Astrocyte (in vitro differentiated cells and primary cell): ENCODE measurements around the gene BBS9. TPM values are rescaled to one million over a fixed set of nuclear protein-coding genes. Genes with fewer than 3 reads are reported as not detected.

ENCODE experiments used
- DNase-seq: peaks from one replicate; pipeline ENCODE4 v3.0.0-alpha.2; 2010; ENCODE audit warnings: low read depth
- FAIRE-seq: peaks from 2 replicates; lab custom pipeline; 2011; peaks lifted over from hg19 to GRCh38; lab: Jason Lieb, UNC
- H2AFZ ChIP-seq: 2 replicates; pipeline ENCODE4 v1.6.0; 2012; ENCODE audit warnings: low read depth, low read length, inconsistent platforms
- H3K27ac ChIP-seq: 2 replicates; pipeline ENCODE4 v1.5.1; 2011; ENCODE audit warnings: low read depth, low read length, inconsistent platforms
- H3K27me3 ChIP-seq: 2 replicates; pipeline ENCODE4 v1.6.0; 2011; ENCODE audit warnings: low read length, inconsistent platforms; ENCODE audit not compliant: insufficient read depth
- H3K36me3 ChIP-seq: 2 replicates; pipeline ENCODE4 v1.5.1; 2011; ENCODE audit warnings: low read length, inconsistent platforms; ENCODE audit not compliant: insufficient read depth
- H3K4me1 ChIP-seq: 2 replicates; pipeline ENCODE4 v1.5.1; 2011; ENCODE audit warnings: low read length, inconsistent platforms; ENCODE audit not compliant: insufficient read depth
- H3K4me2 ChIP-seq: 2 replicates; pipeline ENCODE4 v1.6.0; 2012; ENCODE audit warnings: low read length, inconsistent platforms
- H3K4me3 ChIP-seq: 2 replicates; pipeline ENCODE4 v1.5.1; 2011; ENCODE audit warnings: low read depth, mild to moderate bottlenecking, low read length, inconsistent platforms; ENCODE audit not compliant: insufficient read depth
- H3K79me2 ChIP-seq: 2 replicates; pipeline ENCODE4 v1.6.0; 2012; ENCODE audit warnings: mild to moderate bottlenecking, low read length, inconsistent platforms; ENCODE audit not compliant: insufficient read depth
- H3K9ac ChIP-seq: 2 replicates; pipeline ENCODE4 v1.6.0; 2012; ENCODE audit warnings: mild to moderate bottlenecking, low read length, inconsistent platforms
- H3K9me3 ChIP-seq: 2 replicates; pipeline ENCODE4 v1.5.1; 2012; ENCODE audit warnings: low read depth, mild to moderate bottlenecking, low read length, inconsistent platforms; ENCODE audit not compliant: insufficient read depth
- H4K20me1 ChIP-seq: 2 replicates; pipeline ENCODE4 v1.6.0; 2012; ENCODE audit warnings: low read length, inconsistent platforms; ENCODE audit not compliant: insufficient read depth
- H3K27ac Mint-ChIP-seq: one replicate; pipeline ENCODE4 v1.8.0; 2021; ENCODE audit warnings: mild to moderate bottlenecking, mixed read lengths; ENCODE audit not compliant: unreplicated experiment
- H3K27me3 Mint-ChIP-seq: one replicate; pipeline ENCODE4 v1.8.0; 2021; ENCODE audit warnings: low read depth, mixed read lengths; ENCODE audit not compliant: unreplicated experiment
- H3K36me3 Mint-ChIP-seq: one replicate; pipeline ENCODE4 v1.8.0; 2021; ENCODE audit warnings: low read depth, mixed read lengths; ENCODE audit not compliant: unreplicated experiment
- H3K4me1 Mint-ChIP-seq: one replicate; pipeline ENCODE4 v1.8.0; 2021; ENCODE audit warnings: low read depth, mixed read lengths; ENCODE audit not compliant: unreplicated experiment
- H3K4me3 Mint-ChIP-seq: one replicate; pipeline ENCODE4 v1.8.0; 2021; ENCODE audit warnings: mild to moderate bottlenecking, moderate library complexity, mixed read lengths; ENCODE audit not compliant: unreplicated experiment
- H3K9me3 Mint-ChIP-seq: one replicate; pipeline ENCODE4 v1.8.0; 2021; ENCODE audit warnings: mild to moderate bottlenecking, mixed read lengths; ENCODE audit not compliant: unreplicated experiment
- EZH2 ChIP-seq: IDR thresholded peaks from 2 replicates; pipeline ENCODE4 v1.6.1; 2012; ENCODE audit warnings: mild to moderate bottlenecking, low read length, inconsistent platforms; ENCODE audit not compliant: insufficient read depth
- total RNA-seq: library from RNA; stranded (reverse); gene quantifications from 2 replicates; pipeline ENCODE4 v1.2.1, GENCODE V29; 2021
- TF ChIP-seq, protein P1 (sequence below): IDR thresholded peaks from 2 replicates; pipeline ENCODE4 v1.5.1; 2011; ENCODE audit warnings: low read depth, mild to moderate bottlenecking, inconsistent platforms, low read length, moderate library complexity; ENCODE audit not compliant: insufficient read depth

Gene BBS9
- total RNA-seq, 1 donor from 2014 or later: 25.1 TPM

DNA sequence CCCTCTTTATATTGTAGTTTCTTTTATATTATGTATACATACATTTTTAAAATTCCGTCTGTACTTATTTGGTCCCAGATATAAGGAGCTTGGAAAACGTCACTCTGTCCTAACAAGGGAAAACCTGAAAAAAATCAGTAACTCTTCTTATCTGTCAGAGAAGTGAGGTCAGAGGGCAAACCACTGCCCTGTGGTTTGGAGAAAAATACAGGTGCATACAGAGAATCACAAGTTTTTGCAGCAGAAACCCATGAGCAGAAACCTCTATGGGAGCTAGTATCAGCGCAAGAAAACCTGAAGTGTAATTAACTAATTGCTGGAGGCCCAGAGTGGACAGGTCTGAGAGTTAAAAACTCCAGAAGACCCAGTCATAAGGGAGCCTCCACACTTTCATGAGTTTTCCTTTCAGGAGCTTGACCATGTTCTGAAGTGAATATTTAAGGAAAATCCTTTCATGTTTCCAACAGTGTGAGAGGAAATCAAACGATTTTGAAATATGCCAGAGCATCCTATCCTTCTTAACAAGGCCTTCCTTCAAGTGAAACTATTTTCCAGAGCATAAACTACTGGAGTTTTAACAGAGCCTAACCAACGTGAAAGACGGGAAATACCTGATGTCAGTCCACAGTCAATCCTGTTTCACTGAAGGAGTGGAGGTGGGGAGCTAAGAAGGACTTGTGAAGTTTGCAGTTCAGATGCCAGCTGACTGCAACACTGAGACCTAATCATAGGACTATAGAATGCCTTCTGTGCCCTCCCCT is 485.2 kb downstream of the BBS9 start:
- H3K27me3 Mint-ChIP-seq: no peaks in the 10 kb centered on the region
- no peak overlapping the region for H2AFZ ChIP-seq
- no peak for DNase-seq
- no peak overlapping the region for H3K4me2 ChIP-seq
- no peaks in the 10 kb centered on the region for H3K9me3 ChIP-seq
- peaks cover 6% of the 10 kb centered on the region for H3K4me1 Mint-ChIP-seq
- no peaks in the 10 kb centered on the region for H3K27me3 ChIP-seq
- H4K20me1 ChIP-seq: no peaks in the 10 kb centered on the region
- FAIRE-seq: no peak
- H3K4me1 ChIP-seq: no peaks in the 10 kb centered on the region
- no peak overlapping the region for H3K4me3 ChIP-seq
- H3K9ac ChIP-seq: no peak overlapping the region
- H3K9me3 Mint-ChIP-seq: no peaks in the 10 kb centered on the region
- TF ChIP-seq, protein P1, sequence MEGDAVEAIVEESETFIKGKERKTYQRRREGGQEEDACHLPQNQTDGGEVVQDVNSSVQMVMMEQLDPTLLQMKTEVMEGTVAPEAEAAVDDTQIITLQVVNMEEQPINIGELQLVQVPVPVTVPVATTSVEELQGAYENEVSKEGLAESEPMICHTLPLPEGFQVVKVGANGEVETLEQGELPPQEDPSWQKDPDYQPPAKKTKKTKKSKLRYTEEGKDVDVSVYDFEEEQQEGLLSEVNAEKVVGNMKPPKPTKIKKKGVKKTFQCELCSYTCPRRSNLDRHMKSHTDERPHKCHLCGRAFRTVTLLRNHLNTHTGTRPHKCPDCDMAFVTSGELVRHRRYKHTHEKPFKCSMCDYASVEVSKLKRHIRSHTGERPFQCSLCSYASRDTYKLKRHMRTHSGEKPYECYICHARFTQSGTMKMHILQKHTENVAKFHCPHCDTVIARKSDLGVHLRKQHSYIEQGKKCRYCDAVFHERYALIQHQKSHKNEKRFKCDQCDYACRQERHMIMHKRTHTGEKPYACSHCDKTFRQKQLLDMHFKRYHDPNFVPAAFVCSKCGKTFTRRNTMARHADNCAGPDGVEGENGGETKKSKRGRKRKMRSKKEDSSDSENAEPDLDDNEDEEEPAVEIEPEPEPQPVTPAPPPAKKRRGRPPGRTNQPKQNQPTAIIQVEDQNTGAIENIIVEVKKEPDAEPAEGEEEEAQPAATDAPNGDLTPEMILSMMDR: no peak
- TF ChIP-seq EZH2: no peak
- no peak overlapping the region for H3K4me3 Mint-ChIP-seq
- no peaks in the 10 kb centered on the region for H3K36me3 Mint-ChIP-seq
- H3K79me2 ChIP-seq: no peaks in the 10 kb centered on the region
- no peaks in the 10 kb centered on the region for H3K36me3 ChIP-seq
- H3K27ac Mint-ChIP-seq: no peak overlapping the region
- no peak overlapping the region for H3K27ac ChIP-seq

DNA sequence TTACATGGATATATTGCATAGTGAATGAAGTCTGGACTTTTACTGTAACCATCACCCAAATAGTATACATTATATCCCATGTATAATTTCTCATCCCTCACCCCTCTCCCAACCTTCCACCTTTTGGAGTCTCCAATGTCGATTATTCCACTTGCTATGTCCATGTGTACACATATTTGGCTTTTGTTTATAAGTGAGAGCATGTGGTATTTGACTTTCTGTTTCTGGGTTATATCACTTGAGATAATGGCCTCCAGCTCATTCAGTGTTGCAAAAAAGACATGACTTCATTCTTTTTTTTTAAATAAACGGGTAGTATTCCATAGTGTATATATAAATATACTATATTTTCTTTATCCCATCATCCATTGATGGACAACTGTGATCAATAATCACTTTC is 487.4 kb downstream of the BBS9 start:
- no peak for TF ChIP-seq EZH2
- TF ChIP-seq, protein P1: no peak
- peaks cover 11% of the 10 kb centered on the region for H3K9me3 Mint-ChIP-seq
- H3K79me2 ChIP-seq: no peaks in the 10 kb centered on the region
- no peaks in the 10 kb centered on the region for H3K27me3 ChIP-seq
- H3K4me1 ChIP-seq: no peaks in the 10 kb centered on the region
- H2AFZ ChIP-seq: no peak overlapping the region
- no peaks in the 10 kb centered on the region for H3K36me3 Mint-ChIP-seq
- no peaks in the 10 kb centered on the region for H3K27me3 Mint-ChIP-seq
- no peaks in the 10 kb centered on the region for H4K20me1 ChIP-seq
- DNase-seq: no peak
- H3K4me2 ChIP-seq: no peak overlapping the region
- no peak overlapping the region for H3K27ac Mint-ChIP-seq
- no peak overlapping the region for H3K27ac ChIP-seq
- no peaks in the 10 kb centered on the region for H3K36me3 ChIP-seq
- H3K9me3 ChIP-seq: no peaks in the 10 kb centered on the region
- H3K4me3 Mint-ChIP-seq: no peak overlapping the region
- H3K9ac ChIP-seq: no peak overlapping the region
- H3K4me3 ChIP-seq: no peak overlapping the region
- no peak for FAIRE-seq
- peaks cover 6% of the 10 kb centered on the region for H3K4me1 Mint-ChIP-seq

DNA sequence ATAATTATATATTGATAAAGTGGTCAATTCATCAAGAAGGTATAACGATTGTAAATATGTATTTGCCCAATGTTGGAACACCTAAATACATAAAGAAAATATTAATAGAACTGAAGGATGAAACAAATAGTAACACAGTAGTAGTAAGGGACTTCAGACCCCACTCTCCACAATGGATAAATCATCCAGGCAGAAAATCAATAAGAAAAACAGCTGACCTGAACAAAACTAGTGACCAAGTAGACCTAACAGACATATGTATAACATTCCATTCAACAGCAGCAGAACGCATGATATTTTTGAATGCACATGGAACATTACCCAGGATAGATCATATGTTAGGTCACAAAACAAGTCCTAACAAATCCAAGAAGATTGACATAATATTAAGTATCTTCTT is 489.9 kb downstream of the BBS9 start:
- FAIRE-seq: no peak
- H4K20me1 ChIP-seq: no peaks in the 10 kb centered on the region
- no peak overlapping the region for H3K4me2 ChIP-seq
- H3K27me3 Mint-ChIP-seq: no peaks in the 10 kb centered on the region
- no peaks in the 10 kb centered on the region for H3K79me2 ChIP-seq
- H3K27me3 ChIP-seq: no peaks in the 10 kb centered on the region
- H3K9me3 Mint-ChIP-seq: peaks cover 11% of the 10 kb centered on the region
- no peaks in the 10 kb centered on the region for H3K4me1 ChIP-seq
- H3K4me1 Mint-ChIP-seq: no peaks in the 10 kb centered on the region
- H2AFZ ChIP-seq: no peak overlapping the region
- no peaks in the 10 kb centered on the region for H3K36me3 ChIP-seq
- H3K27ac ChIP-seq: no peak overlapping the region
- H3K36me3 Mint-ChIP-seq: no peaks in the 10 kb centered on the region
- H3K9me3 ChIP-seq: no peaks in the 10 kb centered on the region
- no peak overlapping the region for H3K27ac Mint-ChIP-seq
- no peak overlapping the region for H3K4me3 Mint-ChIP-seq
- no peak overlapping the region for H3K9ac ChIP-seq
- DNase-seq: no peak
- no peak overlapping the region for H3K4me3 ChIP-seq
- TF ChIP-seq, protein P1: no peak
- TF ChIP-seq EZH2: no peak
